HL-60 (cell line): ENCODE results near the gene COL6A3.

Experiments
- CTCF ChIP-seq: IDR thresholded peaks from one replicate; pipeline ENCODE4 v1.5.1; 2011; ENCODE audit warnings: low read length, control low read depth, inconsistent platforms; ENCODE audit not compliant: insufficient read depth
- GABPA ChIP-seq: IDR thresholded peaks from 2 replicates; pipeline ENCODE4 v1.6.1; 2012; ENCODE audit warnings: low read depth
- POLR2AphosphoS5 ChIP-seq: IDR thresholded peaks from 2 replicates; pipeline ENCODE4 v1.6.1; 2012; ENCODE audit warnings: low read depth

DNA sequence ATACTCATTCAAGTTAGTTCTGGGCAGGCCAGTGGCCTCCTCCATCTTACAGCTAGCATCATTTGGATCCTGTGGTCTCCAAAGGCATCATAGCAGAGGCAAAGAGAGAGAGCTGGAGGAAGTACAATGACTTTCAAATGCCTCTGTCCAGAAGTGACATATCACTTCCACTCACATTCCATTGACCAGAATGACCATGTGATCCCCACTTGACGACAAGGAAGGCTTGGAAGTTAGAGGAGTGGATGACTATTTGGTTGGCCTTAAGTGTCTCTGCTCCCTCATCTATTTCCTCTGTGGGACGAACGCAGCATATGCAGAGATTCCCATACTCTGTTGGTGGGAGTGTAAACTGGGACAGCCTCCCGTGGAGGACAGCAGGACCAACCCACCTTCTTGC is 45.3 kb upstream of the COL6A3 start:
- TF ChIP-seq CTCF: no peak
- TF ChIP-seq POLR2AphosphoS5: no peak
- no peak for TF ChIP-seq GABPA
